ENCODE data around the gene GARNL3. TPM values are rescaled to one million over a fixed set of nuclear protein-coding genes. Genes with fewer than 3 reads are reported as not detected.

Gene GARNL3
- total RNA-seq, 1 donor from 2014 or later, result 5.6 TPM

- no peak for DNase-seq (ENCODE audit: low spot score)
These were observed 31.6 kb upstream of the GARNL3 start for GRCh38 chr9:127232833-127233549.

GRCh38 chr9:127233550-127233949 is 31.0 kb upstream of the GARNL3 start:
- no peak for DNase-seq (ENCODE audit: low spot score)

- DNase-seq (ENCODE audit: low spot score), result no peak
These were observed 30.6 kb upstream of the GARNL3 start for GRCh38 chr9:127233989-127234388.

DNA sequence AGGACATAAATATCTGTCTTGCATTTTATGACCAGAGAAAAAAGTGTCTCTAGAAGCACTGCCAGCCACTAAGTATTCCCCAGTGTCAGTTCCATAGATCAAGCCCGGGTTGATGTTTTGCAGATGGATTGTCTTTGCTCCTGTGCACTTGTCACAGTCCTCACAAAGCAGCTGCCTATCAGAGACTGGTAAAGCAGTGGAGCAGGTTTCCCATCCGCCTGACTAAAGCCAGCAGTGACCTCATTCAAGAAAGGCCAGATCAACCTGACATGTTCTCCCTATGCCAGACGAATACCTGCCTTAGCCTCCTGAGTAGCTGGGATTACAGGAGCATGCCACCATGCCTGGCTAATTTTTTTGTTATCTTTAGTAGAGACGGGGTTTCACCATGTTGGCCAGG is 26.8 kb upstream of the GARNL3 start:
- DNase-seq (ENCODE audit: low spot score), result no peak

DNA sequence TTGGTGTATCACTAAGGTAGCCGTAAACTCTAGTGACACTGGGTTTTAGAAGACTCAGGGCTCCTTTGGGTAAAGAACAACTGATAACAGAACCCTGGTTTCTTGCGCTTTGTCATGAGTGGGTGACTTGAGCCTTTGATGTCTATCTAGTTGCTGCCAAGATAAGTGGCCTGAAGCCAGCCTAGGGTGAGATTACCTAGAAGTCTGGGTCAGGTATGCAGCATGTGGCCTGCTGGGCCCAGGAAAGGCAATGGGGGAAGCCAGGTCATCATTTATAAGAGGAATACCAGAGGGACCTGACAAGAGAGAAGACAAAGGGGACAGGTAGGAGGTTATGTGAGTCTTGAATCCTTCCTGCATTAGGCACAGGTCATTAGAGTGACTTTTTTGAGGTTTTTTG is 23.2 kb upstream of the GARNL3 start:
- DNase-seq (ENCODE audit: low spot score), result no peak

DNA sequence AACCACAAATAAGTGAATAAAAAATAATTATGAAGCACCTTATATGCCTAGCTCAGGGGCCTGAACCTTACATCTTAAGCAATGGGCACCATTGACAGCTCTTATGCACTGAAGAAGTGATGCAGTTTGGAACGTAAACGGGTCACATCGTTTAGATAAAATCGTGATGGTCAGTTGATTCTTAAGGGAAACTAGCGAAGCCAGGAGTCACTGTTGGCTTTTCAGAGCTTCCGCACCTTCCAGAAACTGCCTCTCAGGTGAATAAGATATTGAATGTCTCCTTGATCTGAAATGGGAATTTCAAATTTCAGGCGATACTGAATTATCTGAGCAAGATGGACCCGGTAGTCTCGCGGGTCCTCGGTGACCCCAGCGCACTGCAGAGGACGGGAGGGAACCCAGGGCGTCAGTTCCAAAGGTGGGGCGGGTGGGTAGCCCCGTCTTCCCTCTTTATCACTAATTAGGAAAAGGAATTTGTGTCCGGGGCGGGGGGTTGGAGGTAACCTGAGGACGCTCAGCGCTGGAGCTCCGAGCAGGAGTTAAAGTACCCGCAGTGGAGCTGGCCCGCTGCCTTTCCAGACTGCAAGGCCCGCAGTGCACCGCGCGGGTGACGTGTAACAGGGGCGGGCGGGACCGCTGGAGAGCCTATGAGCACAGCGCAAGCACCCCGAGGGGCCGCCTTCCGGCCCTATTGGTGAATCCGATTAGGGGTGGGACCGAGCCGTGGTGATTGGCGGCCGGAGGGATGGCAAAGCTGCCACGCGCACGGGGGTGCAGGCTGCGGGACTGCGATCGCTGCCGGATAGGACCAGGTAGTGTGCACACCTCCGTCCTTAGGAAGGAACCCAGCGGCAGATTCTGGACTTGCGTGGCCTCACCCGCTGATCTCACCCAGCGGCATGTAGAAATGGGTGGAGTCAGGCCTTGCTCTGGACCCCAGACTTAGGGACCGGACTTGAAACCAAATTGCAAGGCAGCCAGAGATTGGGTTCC is 19.7 kb upstream of the GARNL3 start:
- peak; percentile 98 for DNase-seq (ENCODE audit: low spot score)

- no peak for DNase-seq (ENCODE audit: low spot score)
These were observed 18.9 kb upstream of the GARNL3 start for GRCh38 chr9:127245637-127246164.

DNA sequence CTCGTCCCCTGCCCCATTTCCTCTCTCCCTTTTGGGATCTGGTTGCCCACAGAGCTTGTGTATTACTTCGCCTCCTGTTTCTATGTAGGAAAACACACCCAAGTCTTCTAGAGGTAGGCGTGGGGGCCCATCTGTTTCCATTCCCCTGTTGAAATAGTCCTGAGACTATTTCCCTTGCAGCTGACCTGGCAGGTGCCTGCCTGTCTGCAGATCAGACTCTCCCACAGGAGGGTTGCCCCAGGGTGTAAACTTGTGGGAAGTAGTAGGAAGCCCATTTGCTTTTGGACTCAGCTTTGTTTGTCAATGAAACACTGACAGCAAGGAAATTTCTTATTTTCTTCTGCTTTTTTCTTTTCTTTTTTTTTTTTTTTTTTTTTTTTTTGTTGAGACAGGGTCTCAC is 16.3 kb upstream of the GARNL3 start:
- no peak for DNase-seq (ENCODE audit: low spot score)

- DNase-seq (ENCODE audit: low spot score), result no peak
These were observed 14.7 kb upstream of the GARNL3 start for GRCh38 chr9:127249877-127250276.

DNA sequence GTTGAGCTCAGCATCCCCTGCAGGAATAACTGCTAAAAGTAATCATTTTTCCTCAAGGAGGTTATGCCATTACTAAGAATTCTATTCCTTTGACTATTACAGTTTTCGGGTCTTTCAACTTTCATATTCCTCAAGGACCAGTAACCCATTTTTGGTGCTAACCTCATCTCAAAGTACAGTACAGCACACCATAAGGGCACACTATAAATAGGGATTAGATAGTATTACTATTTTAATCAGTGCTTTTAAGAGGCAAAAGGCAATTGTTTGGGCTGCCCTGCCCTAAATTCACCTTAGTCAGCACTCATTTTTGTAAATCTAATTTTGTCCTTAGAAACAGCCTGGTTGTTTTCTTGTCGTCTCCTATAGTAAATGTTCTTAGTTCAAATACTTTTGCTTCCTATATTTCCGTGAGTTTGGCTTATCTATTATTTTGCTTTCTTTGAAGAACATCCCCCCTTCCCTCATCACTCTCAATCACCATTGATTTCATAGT is 13.6 kb upstream of the GARNL3 start:
- DNase-seq (ENCODE audit: low spot score), result no peak

GRCh38 chr9:127252410-127253318 is 11.9 kb upstream of the GARNL3 start:
- DNase-seq (ENCODE audit: low spot score), result no peak

DNA sequence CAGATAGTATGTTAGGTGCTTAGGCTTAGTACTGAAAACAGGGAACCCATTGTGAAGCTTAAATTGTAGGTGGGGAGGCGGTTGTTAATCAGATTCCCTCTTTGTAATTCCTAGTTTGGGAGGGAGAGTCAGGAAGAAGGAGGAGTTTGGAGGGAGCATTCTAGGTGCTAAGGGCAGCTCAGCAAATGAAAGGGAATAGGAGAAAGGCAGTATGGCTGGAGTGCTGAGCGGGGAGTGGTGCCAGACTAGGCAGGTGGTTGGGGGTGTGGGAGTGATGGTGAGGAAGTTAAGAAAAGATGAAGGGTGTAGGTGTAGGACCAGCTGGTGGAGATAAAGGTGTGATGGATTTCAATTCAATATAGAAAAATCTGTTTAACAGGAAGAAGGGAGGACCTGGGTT is 11.1 kb upstream of the GARNL3 start:
- DNase-seq (ENCODE audit: low spot score), result no peak

DNA sequence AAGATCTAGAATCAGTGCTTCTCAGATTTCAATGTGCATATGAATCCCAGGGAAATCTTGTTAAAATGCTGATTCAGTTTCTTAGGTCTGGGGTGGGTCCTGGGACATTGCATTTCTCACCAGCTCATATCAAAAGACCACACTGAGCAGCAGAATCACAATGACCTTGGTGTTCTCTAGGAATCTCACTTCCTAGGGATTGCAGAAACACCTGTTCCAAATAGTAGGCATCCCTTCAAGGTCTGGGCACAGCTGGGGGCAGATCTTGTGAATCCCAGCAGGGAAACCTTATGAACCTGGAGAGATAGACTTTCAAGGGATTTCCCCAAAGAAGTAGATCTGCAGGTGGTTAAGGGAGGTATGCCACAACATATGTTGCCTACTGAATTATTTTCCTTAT is 8.9 kb upstream of the GARNL3 start:
- no peak for DNase-seq (ENCODE audit: low spot score)

GRCh38 chr9:127256324-127256723 is 8.2 kb upstream of the GARNL3 start:
- DNase-seq (ENCODE audit: low spot score), result no peak

GRCh38 chr9:127258606-127259471 is 5.7 kb upstream of the GARNL3 start:
- no peak for DNase-seq (ENCODE audit: low spot score)

GRCh38 chr9:127262602-127263001 is 2.0 kb upstream of the GARNL3 start:
- no peak for DNase-seq (ENCODE audit: low spot score)

GRCh38 chr9:127263237-127263636 is 1.3 kb upstream of the GARNL3 start:
- no peak for DNase-seq (ENCODE audit: low spot score)

GRCh38 chr9:127263664-127264063 is 910 bp upstream of the GARNL3 start:
- DNase-seq (ENCODE audit: low spot score), result no peak

DNA sequence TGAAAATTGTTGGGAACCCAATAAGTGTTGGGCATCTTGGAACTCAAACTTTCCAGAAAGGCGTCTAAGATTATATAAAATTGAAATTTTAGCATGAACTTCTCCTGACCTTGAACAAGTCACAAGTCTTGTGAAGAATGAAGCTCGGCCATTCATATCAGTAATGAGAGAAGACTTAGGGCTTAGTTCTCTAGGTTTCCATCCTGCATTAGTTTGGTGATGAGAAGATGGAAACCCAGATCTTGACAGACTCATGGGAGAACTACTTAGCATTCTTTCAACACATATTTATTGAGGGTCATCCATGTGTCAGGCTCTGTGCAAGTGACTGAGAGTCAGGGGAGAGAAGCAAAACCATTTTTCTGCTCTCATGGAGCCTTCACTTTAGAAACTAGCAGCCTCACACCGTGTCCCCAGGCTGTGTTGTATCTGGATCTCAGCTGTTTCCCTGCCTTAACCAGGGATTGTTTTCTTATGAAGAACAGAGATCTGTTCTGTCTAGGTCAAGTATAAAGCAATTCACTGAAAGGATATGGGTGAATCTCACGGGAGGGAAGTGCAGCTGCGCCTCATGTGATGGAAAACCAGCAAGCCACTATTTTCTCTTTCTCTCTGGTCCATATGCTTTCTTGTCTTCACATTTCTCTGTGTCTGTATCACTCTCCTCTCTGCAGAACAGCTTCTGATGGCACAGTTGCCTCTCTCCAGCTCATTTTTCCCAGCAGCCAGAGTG is 3.4 kb downstream of the GARNL3 start:
- DNase-seq (ENCODE audit: low spot score), result no peak

Measured in mesenteric fat pad (tissue), 1 donor.